GM13976 (cell line): ENCODE measurements around the gene TNS2.

Experiments used
- DNase-seq: peaks from one replicate; pipeline ENCODE4 v3.0.0; 2012; ENCODE audit warnings: low spot score
- CTCF ChIP-seq: IDR thresholded peaks from 2 replicates; pipeline ENCODE4 v1.5.1; 2012; ENCODE audit warnings: borderline replicate concordance, mild to moderate bottlenecking; ENCODE audit not compliant: insufficient read depth; ENCODE audit errors: extremely low read depth, missing control alignments, control extremely low read depth
- in situ Hi-C: fragments of 300-500 bp; cut with MboI; formaldehyde crosslinking; loops from one replicate; pipeline ENCODE4 v1.12.0; 2022; ENCODE audit warnings: low sequenced_read_pairs, mixed read lengths, inconsistent platforms; ENCODE audit not compliant: unreplicated experiment

The TNS2 gene

GRCh38 chr12:53073881-53074280 is 24.0 kb downstream of the TNS2 start:
- no peak for DNase-seq
- in situ Hi-C loops = no loop called here
- TF ChIP-seq CTCF = no peak

GRCh38 chr12:53074283-53074998 is 24.6 kb downstream of the TNS2 start:
- in situ Hi-C loops = no loop called here

GRCh38 chr12:53074999-53075370 is 25.1 kb downstream of the TNS2 start:
- TF ChIP-seq CTCF = no peak
- in situ Hi-C loops = no loop called here
- DNase-seq = no peak

More at GRCh38 chr12:53074283-53074998, 24.6 kb downstream of the TNS2 start:
- TF ChIP-seq CTCF = no peak
- DNase-seq = no peak

GRCh38 chr12:53076461-53076860 is 26.6 kb downstream of the TNS2 start:
- in situ Hi-C loops = no loop called here

GRCh38 chr12:53077030-53077429 is 27.2 kb downstream of the TNS2 start:
- DNase-seq = no peak
- no peak for TF ChIP-seq CTCF
- in situ Hi-C loops = no loop called here

More at GRCh38 chr12:53076461-53076860, 26.6 kb downstream of the TNS2 start:
- no peak for DNase-seq
- no peak for TF ChIP-seq CTCF

- TF ChIP-seq CTCF = no peak
- DNase-seq = no peak
- in situ Hi-C loops = no loop called here
Observed at GRCh38 chr12:53078425-53079225, 28.8 kb downstream of the TNS2 start.
